ENCODE measurements around the gene ZNF592.
A peak's percentile ranks its signal among the peaks of the same experiment; 100 is the strongest.
"Not testable (repeated sequence)": the region's sequence is repeated elsewhere in the genome, so short reads cannot be mapped to it uniquely, and the experiment has no call there.

Gene ZNF592

DNA sequence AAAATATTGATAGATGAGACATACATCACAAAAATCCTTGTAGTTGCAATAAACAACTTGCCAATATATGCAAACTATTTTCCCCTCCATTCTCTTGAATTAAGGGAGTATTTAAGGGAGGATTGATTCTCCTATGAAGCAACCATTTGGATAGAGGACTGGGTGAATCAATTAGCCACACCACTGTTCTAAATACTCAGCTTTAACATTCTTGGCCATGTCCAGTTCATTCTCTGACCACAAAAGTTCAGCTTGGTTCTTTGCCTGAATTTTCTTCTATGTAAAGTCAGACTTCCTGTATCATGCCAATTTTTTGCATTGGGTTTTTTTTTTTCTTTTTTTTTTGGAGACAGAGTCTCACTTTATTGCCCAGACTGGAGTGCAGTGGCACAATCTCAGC is 16.6 kb upstream of the ZNF592 start:
- Histone ChIP-seq H2AFZ (ENCODE audit: low read depth, low read length) (no peak overlapping the region), H3K4me3 (ENCODE audit: low read length) (no peak overlapping the region), H3K4me1 (ENCODE audit: insufficient read depth, low read length) (peaks cover 7% of the 10 kb centered on the region), H3K36me3 (ENCODE audit: insufficient read depth, low read length) (no peaks in the 10 kb centered on the region), H3K27me3 (ENCODE audit: insufficient read depth, low read length) (no peaks in the 10 kb centered on the region), H3K9me3 (ENCODE audit: low read length) (no peaks in the 10 kb centered on the region)

DNA sequence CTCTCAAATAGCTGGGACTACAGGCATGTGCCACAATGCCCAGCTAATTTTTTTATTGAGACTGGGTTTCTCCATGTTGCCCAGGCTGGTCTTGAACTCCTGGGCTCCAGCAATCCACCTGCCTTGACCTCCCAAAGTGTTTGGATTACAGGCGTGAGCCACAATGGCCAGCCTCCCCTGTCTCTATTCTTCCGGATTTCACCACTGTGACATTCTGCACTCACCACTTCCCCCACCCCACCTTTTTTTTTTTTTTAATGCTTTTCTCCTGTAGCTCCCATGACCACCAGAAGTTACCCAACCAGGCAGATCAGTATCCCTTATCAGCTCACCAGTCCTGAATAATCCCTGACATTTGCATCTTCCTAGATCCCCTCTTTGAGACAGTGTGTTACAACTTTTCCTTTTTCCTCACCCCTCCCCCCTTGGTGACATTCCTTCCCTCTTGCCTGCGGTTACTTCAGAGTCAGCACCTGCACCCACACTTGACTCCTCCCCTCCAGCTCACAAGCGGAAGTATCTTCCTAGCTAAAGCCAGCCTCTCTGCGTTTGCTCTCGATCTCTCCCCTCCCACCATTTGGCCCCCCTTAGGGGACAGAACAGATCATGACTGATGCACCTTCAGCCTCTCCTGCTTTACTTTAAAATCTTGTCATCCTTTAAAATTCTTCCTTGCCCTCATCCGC is 13.5 kb upstream of the ZNF592 start:
- Histone ChIP-seq H3K9me3 (ENCODE audit: low read length) (no peaks in the 10 kb centered on the region), H3K27me3 (ENCODE audit: insufficient read depth, low read length) (no peaks in the 10 kb centered on the region), H3K4me3 (ENCODE audit: low read length) (no peak overlapping the region), H3K36me3 (ENCODE audit: insufficient read depth, low read length) (no peaks in the 10 kb centered on the region), H2AFZ (ENCODE audit: low read depth, low read length) (no peak overlapping the region), H3K4me1 (ENCODE audit: insufficient read depth, low read length) (peaks cover 7% of the 10 kb centered on the region)

DNA sequence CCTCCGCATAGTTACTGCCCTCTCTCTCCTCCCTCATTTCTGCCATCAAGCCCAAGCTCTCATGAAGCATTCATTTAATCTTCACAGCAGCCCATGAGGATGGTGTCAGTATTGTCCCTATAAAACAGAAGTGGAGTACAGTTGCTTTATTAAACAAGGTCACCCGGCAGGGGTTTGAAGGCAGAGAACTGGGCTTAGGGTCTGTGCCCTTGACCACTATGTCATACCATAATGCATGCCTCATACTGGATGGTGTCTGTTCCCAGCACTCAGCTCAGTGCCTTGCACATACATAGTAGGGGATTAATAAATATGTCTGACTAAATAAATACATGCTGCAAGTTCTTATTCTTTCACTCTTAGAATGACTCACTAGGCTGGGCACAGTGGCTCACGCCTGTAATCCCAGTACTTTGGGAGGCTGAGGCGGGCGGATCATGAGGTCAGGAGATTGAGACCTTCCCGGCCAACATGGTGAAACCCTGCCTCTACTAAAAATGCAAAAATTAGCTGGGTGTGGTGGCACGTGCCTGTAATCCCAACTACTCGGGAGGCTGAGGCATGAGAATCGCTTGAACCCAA is 12.8 kb upstream of the ZNF592 start:
- not testable (repeated sequence) for H3K36me3 ChIP-seq (ENCODE audit: insufficient read depth, low read length); H3K27me3 ChIP-seq (ENCODE audit: insufficient read depth, low read length); H3K4me1 ChIP-seq (ENCODE audit: insufficient read depth, low read length); H2AFZ ChIP-seq (ENCODE audit: low read depth, low read length); H3K9me3 ChIP-seq (ENCODE audit: low read length); H3K4me3 ChIP-seq (ENCODE audit: low read length)

DNA sequence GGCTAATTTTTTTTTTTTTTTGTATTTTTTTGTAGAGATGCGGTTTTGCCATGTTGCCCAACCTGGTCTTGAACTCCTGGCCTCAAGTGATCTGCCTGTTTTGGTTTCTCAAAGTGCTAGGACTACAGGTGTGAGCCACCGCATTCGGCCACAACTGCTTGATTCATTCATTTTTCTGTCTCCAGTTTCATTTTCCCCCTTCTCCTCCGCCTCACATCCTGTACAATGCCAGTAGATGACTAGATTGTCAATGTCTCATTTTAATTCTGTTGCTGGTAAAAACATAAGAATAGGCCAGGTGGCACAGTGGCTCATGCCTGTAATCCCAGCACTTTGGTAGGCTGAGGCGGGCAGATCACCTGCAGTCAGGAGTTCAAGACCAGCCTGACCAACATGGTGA is 12.0 kb upstream of the ZNF592 start:
- Histone ChIP-seq H3K27me3 (ENCODE audit: insufficient read depth, low read length) (no peaks in the 10 kb centered on the region), H3K4me1 (ENCODE audit: insufficient read depth, low read length) (peaks cover 7% of the 10 kb centered on the region), H3K36me3 (ENCODE audit: insufficient read depth, low read length) (no peaks in the 10 kb centered on the region), H2AFZ (ENCODE audit: low read depth, low read length) (no peak overlapping the region), H3K4me3 (ENCODE audit: low read length) (no peak overlapping the region), H3K9me3 (ENCODE audit: low read length) (no peaks in the 10 kb centered on the region)

DNA sequence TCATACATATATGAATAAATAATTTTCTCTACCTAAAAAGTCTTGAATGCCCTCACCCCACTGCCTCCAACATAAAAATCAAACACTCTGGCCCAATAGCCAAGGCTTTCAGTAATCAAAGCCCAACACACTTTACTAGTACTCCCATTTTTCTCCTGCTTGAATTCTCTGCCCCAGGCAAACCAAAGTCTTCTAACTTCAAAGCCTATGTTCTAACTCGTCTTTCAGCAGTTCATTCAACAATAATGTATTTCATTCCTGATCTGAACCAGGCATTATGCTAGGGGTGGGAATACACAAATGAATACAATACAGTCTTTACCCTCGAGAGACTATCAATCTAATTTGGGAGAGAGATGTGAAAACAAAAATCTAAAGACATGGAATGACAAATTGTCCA is 11.4 kb upstream of the ZNF592 start:
- Histone ChIP-seq H3K4me1 (ENCODE audit: insufficient read depth, low read length) (peaks cover 7% of the 10 kb centered on the region), H2AFZ (ENCODE audit: low read depth, low read length) (no peak overlapping the region), H3K36me3 (ENCODE audit: insufficient read depth, low read length) (no peaks in the 10 kb centered on the region)

DNA sequence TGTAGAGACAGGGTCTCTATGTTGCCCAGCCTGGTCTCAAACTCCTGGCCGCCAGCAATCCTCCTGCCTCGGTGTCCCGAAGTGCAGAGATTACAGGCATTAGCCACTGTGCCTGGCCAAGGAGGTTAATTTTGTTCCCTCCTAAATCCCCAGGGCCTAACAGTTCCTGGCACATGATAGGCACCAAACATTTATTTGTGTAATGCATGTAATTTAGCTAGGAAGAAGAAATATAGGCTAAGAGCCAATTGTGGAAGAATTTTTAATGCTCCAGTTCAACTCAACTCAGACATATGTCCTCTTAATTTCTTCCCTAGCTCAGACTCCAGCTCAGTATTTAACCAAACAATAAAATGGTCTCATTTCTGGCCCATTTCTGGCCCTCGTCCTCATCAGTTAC is 7.7 kb upstream of the ZNF592 start:
- Histone ChIP-seq H3K36me3 (ENCODE audit: insufficient read depth, low read length) (no peaks in the 10 kb centered on the region), H3K4me1 (ENCODE audit: insufficient read depth, low read length) (no peaks in the 10 kb centered on the region), H2AFZ (ENCODE audit: low read depth, low read length) (no peak overlapping the region), H3K9me3 (ENCODE audit: low read length) (no peaks in the 10 kb centered on the region), H3K4me3 (ENCODE audit: low read length) (no peak overlapping the region), H3K27me3 (ENCODE audit: insufficient read depth, low read length) (no peaks in the 10 kb centered on the region)

More for the DNA sequence above, 11.4 kb upstream of the ZNF592 start:
- Histone ChIP-seq H3K27me3 (ENCODE audit: insufficient read depth, low read length) (no peaks in the 10 kb centered on the region), H3K4me3 (ENCODE audit: low read length) (no peak overlapping the region), H3K9me3 (ENCODE audit: low read length) (no peaks in the 10 kb centered on the region)

DNA sequence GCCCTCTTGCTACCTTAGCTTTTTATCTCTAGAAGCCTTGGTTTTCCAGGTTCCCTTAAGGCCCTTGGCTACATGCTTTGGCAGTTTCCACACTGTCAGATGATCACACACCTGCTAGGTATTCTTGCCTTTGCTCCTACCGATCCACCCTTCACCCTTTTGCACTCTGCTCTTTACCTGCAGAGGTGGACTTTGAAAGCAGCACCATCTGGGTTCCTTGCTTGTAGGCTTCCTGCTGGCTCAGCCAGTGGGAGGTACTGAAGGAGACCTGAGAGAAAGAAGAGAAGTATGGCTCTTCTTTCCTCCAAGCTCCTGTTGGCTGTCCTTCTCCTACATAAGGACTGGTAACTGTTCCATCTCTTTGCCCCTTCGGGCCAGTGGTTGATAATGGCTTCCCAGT is 7.3 kb upstream of the ZNF592 start:
- H3K4me1 ChIP-seq (ENCODE audit: insufficient read depth, low read length): no peaks in the 10 kb centered on the region

DNA sequence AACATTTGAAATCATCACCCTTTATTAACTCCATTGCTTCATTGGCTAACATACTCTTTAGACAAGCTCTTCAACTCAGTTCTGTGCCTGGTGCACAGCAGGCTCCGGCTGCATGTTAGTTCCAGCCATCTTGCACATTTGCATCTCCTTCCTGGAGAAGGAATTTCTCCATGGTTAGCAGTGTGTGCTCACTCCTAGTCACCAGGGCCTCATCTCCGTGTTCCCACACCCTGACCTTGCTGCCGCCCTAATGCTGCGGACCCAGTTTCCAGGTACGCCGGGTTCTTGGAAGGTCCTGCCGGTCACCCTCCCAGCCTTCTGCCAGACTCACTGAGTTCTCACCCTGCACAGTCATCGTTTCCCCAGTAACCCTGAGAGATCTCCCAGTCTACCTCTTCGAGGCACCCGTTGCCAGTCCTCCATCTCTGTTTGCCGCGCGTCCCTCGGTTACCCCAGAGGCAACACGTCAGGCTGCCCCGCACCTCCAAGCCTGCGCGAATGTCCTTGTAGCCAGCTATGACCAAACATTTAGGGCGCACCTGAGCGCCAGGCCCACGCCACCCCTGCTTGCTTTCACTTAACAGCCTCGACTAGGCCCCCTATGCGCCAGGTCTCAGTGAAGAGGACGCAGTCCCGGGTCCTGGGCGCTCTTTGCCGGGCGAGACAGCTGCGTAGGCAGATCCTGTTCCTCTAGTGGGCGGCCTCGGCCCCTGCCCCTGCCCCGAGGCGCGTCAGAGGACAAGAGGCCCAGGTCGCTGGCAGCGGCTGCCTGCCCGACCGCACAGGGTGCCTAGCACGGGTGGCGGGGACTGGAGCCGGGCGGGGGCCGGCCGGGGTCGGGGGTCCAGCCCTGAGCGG is 747 bp upstream of the ZNF592 start:
- no peaks in the 10 kb centered on the region for H3K9me3 ChIP-seq (ENCODE audit: low read length)
- peak overlapping the region; percentile 83 for H3K4me3 ChIP-seq (ENCODE audit: low read length)
- no peaks in the 10 kb centered on the region for H3K27me3 ChIP-seq (ENCODE audit: insufficient read depth, low read length)
- H2AFZ ChIP-seq (ENCODE audit: low read depth, low read length): peak overlapping the region; percentile 76
- peaks cover 7% of the 10 kb centered on the region for H3K4me1 ChIP-seq (ENCODE audit: insufficient read depth, low read length)
- no peaks in the 10 kb centered on the region for H3K36me3 ChIP-seq (ENCODE audit: insufficient read depth, low read length)

More for the DNA sequence above, 7.3 kb upstream of the ZNF592 start:
- no peaks in the 10 kb centered on the region for H3K9me3 ChIP-seq (ENCODE audit: low read length)
- no peaks in the 10 kb centered on the region for H3K36me3 ChIP-seq (ENCODE audit: insufficient read depth, low read length)
- no peak overlapping the region for H2AFZ ChIP-seq (ENCODE audit: low read depth, low read length)
- no peaks in the 10 kb centered on the region for H3K27me3 ChIP-seq (ENCODE audit: insufficient read depth, low read length)
- no peak overlapping the region for H3K4me3 ChIP-seq (ENCODE audit: low read length)

DNA sequence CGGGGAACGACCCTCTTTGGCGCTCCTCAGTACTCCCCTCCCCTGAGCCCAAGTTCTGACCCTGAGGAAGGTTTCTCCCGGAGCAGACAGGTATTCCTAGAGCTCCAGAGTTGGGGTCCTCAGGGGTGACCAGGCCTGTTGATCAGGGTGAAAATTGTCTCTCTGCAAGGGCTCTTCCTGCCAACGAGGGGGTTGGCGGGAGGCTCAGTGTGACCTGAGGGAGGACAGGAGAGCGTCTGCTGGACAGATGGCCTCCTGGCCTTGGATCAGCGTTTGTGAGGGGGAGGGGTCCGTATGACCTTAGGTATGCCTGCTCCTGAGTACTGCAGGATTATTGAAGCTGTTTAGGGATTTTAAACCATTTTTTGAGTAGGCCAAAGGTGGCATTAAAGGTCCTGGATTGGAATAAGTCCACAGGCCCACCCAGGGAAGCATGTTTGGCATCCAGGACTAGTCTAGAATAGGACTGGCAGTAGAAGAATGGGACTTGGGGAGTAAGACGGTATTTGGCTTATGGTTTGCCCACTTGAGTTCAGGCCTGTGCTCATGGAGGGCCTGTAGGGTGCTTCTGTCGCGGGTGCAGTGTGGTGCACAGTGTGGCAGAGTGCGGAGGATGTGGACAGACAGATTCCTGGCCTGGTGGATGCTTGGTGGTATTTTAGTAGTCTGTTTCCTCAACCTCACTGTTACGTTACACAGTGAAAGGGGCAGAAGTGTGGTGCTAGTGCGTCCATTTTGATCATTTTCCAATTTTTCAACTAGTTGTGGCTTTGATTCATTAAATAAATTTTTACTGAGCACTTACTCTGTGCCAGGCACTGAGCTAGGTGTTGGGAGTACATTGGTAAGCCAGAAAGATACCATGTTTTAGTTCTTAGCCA is 959 bp downstream of the ZNF592 start:
- Histone ChIP-seq H3K4me1 (ENCODE audit: insufficient read depth, low read length) (peaks cover 7% of the 10 kb centered on the region), H3K9me3 (ENCODE audit: low read length) (no peaks in the 10 kb centered on the region), H3K4me3 (ENCODE audit: low read length) (peak overlapping the region; percentile 83), H3K27me3 (ENCODE audit: insufficient read depth, low read length) (no peaks in the 10 kb centered on the region), H2AFZ (ENCODE audit: low read depth, low read length) (no peak overlapping the region), H3K36me3 (ENCODE audit: insufficient read depth, low read length) (no peaks in the 10 kb centered on the region)

DNA sequence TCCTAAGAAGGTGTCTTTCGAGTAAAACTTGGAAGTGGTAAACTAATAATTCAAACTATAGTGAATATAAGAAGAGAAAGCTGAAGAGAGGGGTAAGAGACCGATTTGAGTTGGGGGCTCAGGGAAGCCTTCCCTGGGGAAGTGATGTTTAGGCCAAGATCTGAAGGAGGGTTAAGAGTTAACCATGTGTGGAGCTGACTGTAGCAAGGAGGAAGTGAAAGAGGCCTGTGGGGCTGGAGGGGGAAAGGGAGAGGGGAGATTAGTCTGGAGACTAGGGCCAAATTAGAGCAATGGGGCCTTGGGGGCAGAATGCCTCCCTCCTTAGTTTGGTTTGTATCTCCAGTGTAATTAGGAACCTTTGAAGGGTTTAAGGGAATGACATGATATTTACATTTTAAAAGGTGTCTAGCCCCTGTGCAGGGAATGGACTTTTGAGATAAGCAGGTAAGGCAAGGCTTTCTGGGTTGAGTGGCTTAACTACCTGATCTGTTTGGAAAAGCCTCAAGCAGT is 2.2 kb downstream of the ZNF592 start:
- Histone ChIP-seq H2AFZ (ENCODE audit: low read depth, low read length) (no peak overlapping the region), H3K36me3 (ENCODE audit: insufficient read depth, low read length) (no peaks in the 10 kb centered on the region), H3K27me3 (ENCODE audit: insufficient read depth, low read length) (no peaks in the 10 kb centered on the region), H3K9me3 (ENCODE audit: low read length) (no peaks in the 10 kb centered on the region), H3K4me1 (ENCODE audit: insufficient read depth, low read length) (peaks cover 7% of the 10 kb centered on the region), H3K4me3 (ENCODE audit: low read length) (no peak overlapping the region)

DNA sequence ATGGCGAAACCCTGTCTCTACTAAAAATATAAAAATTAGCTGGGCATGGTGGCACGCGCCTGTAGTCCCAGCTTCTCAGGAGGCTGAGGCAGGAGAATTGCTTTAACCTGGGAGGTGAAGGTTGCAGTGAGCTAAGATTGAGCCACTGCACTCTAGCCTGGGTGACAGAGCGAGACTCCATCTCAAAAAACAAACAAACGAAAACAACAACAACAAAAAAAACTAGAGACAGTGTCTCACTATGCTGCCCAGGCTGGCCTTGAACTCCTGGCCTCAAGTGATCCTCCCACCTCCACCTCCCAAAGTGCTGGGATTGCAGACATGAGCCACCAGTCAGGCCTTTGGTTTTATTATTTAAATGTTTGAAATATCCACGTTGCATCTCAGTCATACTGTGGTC is 3.3 kb downstream of the ZNF592 start:
- not testable (repeated sequence) for H3K27me3 ChIP-seq (ENCODE audit: insufficient read depth, low read length); H3K4me1 ChIP-seq (ENCODE audit: insufficient read depth, low read length); H2AFZ ChIP-seq (ENCODE audit: low read depth, low read length); H3K9me3 ChIP-seq (ENCODE audit: low read length); H3K4me3 ChIP-seq (ENCODE audit: low read length); H3K36me3 ChIP-seq (ENCODE audit: insufficient read depth, low read length)

DNA sequence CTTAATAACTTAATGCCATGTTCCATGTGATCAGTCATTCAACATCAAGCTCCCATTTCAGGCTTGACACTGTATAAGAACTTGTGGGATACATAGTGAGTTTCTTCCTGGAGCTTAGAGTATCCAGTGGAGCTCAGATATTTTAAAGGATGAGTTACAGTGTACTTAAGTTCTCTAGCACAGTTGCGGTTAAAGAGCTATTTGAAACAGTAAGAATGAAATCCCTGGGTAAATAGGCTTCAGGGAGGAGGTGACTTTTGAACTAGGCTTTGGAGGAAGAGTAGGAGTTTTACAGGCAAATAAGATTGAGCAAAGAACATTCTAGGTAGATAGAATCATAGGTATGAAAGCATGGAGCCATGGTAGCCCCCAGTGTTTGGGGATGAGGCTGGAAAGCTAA is 3.8 kb downstream of the ZNF592 start:
- Histone ChIP-seq H3K4me1 (ENCODE audit: insufficient read depth, low read length) (peaks cover 7% of the 10 kb centered on the region), H3K36me3 (ENCODE audit: insufficient read depth, low read length) (no peaks in the 10 kb centered on the region), H3K9me3 (ENCODE audit: low read length) (no peaks in the 10 kb centered on the region), H3K4me3 (ENCODE audit: low read length) (no peak overlapping the region), H3K27me3 (ENCODE audit: insufficient read depth, low read length) (no peaks in the 10 kb centered on the region), H2AFZ (ENCODE audit: low read depth, low read length) (no peak overlapping the region)
